Measurements from ENCODE around the gene SSRP1. TPM values are rescaled to one million over a fixed set of nuclear protein-coding genes. Genes with fewer than 3 reads are reported as not detected.

Gene SSRP1
- polyA plus RNA-seq, 3 donors from 2014 or later, result 24.6 to 41.6 (median 25.6) TPM

DNA sequence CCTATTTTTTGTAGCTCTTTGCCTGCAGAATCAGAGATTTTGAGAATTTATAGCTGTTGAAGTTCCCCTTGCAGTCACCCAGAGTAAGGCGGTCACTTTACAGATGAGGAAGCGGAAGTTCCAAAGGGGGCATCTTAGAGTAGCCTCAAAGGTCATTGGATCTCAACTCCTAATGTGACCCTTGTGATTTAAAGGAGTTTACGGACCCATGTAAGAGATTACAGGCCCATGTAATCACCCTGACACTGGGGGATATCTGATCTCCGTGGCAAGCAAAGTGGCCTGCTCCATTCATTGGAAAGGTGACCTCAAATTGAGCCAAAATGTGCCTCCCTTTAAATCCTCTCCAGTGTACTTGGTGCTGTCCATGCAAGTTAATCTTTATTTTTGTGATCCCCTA lies 18.2 kb upstream of the SSRP1 start:
- no peak overlapping the region for H3K27ac Mint-ChIP-seq
- peaks cover 6 to 9% of the 10 kb centered on the region in 2 donors for H3K4me1 Mint-ChIP-seq
- H3K27me3 Mint-ChIP-seq (ENCODE audit: low read depth in 3 of 3), result peaks cover 1 to 8% (median 2%) of the 10 kb centered on the region in 3 donors
- DNase-seq, result no peak
- peaks cover 0 to 5% (median 5%) of the 10 kb centered on the region in 3 donors for H3K36me3 Mint-ChIP-seq
- H3K9me3 Mint-ChIP-seq, result no peaks in the 10 kb centered on the region
- H3K4me3 Mint-ChIP-seq, result no peak overlapping the region

DNA sequence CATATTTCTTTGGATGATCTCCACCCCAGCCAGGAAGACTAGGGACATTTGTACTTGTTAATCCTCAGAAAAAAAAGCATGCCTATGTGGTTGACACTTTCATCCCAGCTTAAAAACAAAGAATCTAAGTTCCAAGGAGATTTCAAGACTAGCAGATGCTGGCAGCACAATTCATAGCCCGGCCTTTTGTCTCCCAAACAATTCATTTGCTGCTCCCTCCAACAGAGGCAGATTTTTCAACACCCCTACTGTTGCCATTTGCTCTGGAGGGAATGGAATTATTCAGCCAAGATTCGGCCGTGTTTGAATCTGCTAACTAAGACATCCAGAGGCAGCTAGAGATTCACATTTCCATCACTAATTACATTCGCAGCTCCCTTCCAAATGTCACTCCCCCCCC lies 17.8 kb upstream of the SSRP1 start:
- DNase-seq, result no peak
- H3K9me3 Mint-ChIP-seq, result no peaks in the 10 kb centered on the region
- no peak overlapping the region for H3K27ac Mint-ChIP-seq
- peaks cover 1 to 8% (median 2%) of the 10 kb centered on the region in 3 donors for H3K27me3 Mint-ChIP-seq (ENCODE audit: low read depth in 3 of 3)
- peaks cover 0 to 5% (median 5%) of the 10 kb centered on the region in 3 donors for H3K36me3 Mint-ChIP-seq
- H3K4me3 Mint-ChIP-seq, result no peak overlapping the region
- H3K4me1 Mint-ChIP-seq, result peaks cover 6 to 9% of the 10 kb centered on the region in 2 donors

DNA sequence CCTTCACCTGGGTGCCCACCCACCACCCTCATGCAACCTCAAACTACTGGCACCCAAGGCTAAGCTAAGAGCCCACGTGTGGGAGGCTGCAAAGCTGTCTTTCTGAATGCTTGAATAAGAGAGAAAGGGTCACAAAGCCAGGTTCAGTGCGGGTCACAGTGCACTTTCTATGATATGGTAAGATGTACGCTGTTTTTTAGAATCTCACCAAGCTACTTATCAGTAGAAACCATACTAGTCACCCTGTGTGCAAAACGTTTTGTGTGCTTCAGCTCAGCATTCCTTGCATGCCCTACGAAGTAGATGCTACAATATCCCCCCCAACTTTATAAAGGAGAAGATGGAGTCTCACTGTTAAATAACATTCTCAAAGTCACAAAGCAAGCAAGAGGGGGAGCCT lies 17.3 kb upstream of the SSRP1 start:
- no peak overlapping the region for H3K27ac Mint-ChIP-seq
- peaks cover 6 to 9% of the 10 kb centered on the region in 2 donors for H3K4me1 Mint-ChIP-seq
- H3K9me3 Mint-ChIP-seq, result no peaks in the 10 kb centered on the region
- no peak for DNase-seq
- H3K4me3 Mint-ChIP-seq, result no peak overlapping the region
- H3K36me3 Mint-ChIP-seq, result peaks cover 0 to 5% (median 5%) of the 10 kb centered on the region in 3 donors
- peaks cover 1 to 8% (median 2%) of the 10 kb centered on the region in 3 donors for H3K27me3 Mint-ChIP-seq (ENCODE audit: low read depth in 3 of 3)

DNA sequence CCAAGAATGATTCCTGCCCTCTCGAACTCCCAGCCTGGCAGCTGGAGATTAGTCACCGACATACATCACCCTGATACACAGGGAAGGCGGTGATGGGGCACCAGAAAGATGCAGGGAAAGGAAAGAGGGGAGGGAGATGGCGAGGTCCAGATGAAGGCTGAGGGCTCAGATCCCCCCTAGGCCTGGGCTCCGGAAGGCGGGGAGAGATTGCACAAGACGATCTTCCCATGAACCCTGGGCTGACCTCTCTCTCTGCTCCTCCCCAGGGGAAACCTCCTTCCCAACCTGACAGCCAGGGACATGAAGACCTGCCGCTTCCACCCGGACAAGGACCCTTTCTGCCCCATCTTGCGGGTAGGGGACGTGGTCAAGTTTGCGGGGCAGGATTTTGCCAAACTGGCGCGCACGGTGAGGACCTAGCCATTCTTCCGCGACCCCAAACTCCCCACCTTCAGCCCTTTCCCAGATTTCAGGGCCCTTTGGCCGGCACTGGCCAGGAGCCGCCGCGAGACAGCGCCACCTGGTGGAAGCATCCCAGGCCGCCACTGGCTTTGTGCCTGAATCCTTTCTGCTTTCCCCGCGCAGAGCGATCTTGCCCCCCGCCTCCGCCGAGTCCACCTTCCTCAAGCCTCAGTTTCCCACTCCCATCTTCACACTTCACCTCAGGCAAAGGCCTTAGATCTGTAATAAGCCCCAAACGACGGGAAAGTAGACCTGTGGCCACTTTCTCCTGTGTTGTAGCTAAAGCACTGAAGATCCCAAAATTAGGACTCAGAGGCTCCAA lies 14.0 kb upstream of the SSRP1 start:
- no peaks in the 10 kb centered on the region for H3K9me3 Mint-ChIP-seq
- peak overlapping the region in 1 of 5 donors; percentile 20 for H3K4me3 Mint-ChIP-seq
- H3K36me3 Mint-ChIP-seq, result peaks cover 0 to 5% (median 4%) of the 10 kb centered on the region in 3 donors
- no peak overlapping the region for H3K27ac Mint-ChIP-seq
- DNase-seq, result peak; percentile 48 to 59 (median 51)
- peaks cover 0 to 4% (median 4%) of the 10 kb centered on the region in 3 donors for H3K27me3 Mint-ChIP-seq (ENCODE audit: low read depth in 3 of 3)
- H3K4me1 Mint-ChIP-seq, result peaks cover 4 to 5% of the 10 kb centered on the region in 2 donors

DNA sequence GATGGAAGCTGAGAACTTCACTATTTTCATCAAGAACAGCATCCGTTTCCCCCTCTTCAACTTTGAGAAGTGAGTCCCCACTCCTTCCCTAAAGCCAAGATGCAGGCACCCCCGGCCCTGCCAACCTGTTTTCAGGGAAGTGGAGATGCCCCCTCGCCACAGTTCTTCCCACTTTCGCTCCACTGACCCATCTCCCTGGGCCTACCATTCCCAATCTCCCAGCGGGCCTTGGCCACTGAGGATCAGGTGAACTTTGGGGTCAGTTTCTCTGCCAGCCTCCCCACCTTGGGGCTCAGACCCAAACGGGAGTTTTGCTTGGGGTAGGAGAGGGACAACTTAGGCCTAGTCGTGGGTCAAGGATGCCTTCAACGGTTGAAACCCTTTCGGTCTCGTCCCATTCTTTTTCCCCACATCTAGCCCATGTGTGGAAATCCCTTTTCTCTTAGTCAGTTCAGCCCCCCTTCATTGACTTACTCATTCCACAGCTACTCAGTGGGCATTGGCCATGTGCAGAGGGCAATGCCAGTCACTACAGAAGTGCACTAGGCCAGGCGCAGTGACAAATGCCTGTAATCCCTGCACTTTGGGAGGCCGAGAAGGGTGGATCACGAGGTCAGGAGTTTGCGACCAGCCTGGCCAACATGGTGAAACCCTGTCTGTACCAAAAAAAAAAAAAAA lies 13.1 kb upstream of the SSRP1 start:
- DNase-seq, result no peak
- Mint-ChIP-seq H3K27ac (no peak overlapping the region), H3K9me3 (no peaks in the 10 kb centered on the region), H3K4me3 (no peak overlapping the region), H3K36me3 (peaks cover 0 to 5% (median 0%) of the 10 kb centered on the region in 3 donors), H3K27me3 (ENCODE audit: low read depth in 3 of 3) (peaks cover 0 to 4% (median 3%) of the 10 kb centered on the region in 3 donors), H3K4me1 (peaks cover 0 to 3% of the 10 kb centered on the region in 2 donors)

DNA sequence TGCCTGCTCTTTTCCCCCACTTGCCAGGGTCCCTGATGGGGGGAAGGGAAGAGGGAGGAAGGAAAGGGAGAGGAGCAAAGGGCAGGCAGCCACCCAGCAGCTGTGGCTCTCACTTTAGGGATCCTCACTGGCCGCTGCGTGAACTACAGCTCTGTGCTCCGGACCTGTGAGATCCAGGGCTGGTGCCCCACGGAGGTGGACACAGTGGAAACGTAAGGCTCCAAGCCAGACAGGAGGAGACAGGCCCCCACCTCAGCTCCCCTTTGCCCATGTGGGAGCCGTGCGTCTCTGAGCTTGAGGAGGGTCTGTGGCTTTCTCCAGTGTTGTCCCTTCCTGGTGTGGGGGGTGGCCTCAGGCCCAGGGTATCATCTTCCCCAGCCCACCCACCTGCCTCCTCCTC lies 12.4 kb upstream of the SSRP1 start:
- Mint-ChIP-seq H3K27me3 (ENCODE audit: low read depth in 3 of 3) (peaks cover 0 to 4% (median 3%) of the 10 kb centered on the region in 3 donors), H3K4me3 (no peak overlapping the region), H3K27ac (no peak overlapping the region), H3K9me3 (no peaks in the 10 kb centered on the region), H3K36me3 (peaks cover 0 to 5% (median 0%) of the 10 kb centered on the region in 3 donors), H3K4me1 (peaks cover 0 to 3% of the 10 kb centered on the region in 2 donors)
- DNase-seq, result no peak

DNA sequence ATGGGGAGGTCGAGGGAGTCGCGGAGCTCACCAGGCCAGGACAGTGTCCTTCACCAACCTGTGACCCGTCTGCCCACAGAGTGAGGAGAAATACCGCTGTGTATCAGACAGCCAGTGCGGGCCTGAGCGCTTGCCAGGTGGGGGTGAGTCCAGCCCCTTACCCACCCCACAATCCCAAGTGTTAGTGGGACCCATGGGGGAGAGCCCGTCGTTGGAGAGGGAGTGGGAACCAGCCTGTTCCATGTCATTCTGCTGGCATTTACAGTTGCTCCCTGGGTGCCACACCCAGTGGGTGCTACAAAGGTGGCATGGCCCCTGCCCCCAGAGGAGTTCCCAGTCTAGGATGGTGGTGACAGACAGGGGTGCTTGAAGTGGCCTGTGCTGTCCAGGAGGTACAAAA lies 11.6 kb upstream of the SSRP1 start:
- H3K4me3 Mint-ChIP-seq, result no peak overlapping the region
- H3K27ac Mint-ChIP-seq, result no peak overlapping the region
- no peaks in the 10 kb centered on the region for H3K9me3 Mint-ChIP-seq
- H3K4me1 Mint-ChIP-seq, result peaks cover 0 to 3% of the 10 kb centered on the region in 2 donors
- DNase-seq, result no peak
- peaks cover 0 to 5% (median 0%) of the 10 kb centered on the region in 3 donors for H3K36me3 Mint-ChIP-seq
- H3K27me3 Mint-ChIP-seq (ENCODE audit: low read depth in 3 of 3), result peaks cover 0 to 3% (median 2%) of the 10 kb centered on the region in 3 donors

DNA sequence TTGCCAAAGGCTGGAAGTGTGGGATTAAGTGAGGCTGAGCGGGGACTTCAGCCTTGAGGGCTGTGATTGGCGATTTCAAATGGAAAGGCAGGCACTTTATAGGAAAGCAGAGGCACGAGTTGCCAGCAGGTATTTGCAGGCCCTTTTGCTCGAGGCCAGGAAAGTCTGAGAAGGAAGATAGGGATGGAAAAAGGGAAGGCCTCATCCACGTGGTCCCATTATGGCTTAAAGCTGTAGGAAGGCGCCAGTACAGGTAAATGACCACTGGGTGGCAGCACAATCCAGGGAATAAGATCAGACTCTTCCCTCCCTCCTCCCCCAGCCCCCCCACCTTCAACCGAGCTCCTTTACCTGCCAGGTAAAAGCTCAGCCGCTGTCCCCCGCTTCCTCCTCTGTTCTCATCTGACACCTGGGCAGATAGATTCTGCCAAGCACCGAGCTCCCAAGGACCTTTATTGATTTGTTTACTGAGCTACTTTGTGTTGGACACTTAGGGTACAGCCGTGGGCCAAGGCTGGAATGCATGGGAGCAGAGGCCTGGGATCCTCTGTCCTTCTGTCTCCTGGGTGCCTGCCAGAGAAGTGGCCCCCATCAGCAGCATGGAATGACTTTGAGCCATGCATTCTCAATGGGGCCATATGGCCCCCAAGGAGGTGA lies 10.0 kb upstream of the SSRP1 start:
- H3K4me3 Mint-ChIP-seq, result no peak overlapping the region
- no peaks in the 10 kb centered on the region for H3K9me3 Mint-ChIP-seq
- no peaks in the 10 kb centered on the region for H3K36me3 Mint-ChIP-seq
- peaks cover 10 to 13% of the 10 kb centered on the region in 2 donors for H3K4me1 Mint-ChIP-seq
- peaks cover 0 to 5% (median 2%) of the 10 kb centered on the region in 3 donors for H3K27me3 Mint-ChIP-seq (ENCODE audit: low read depth in 3 of 3)
- H3K27ac Mint-ChIP-seq, result no peak overlapping the region
- DNase-seq, result peak; percentile 52 to 59 (median 57)

DNA sequence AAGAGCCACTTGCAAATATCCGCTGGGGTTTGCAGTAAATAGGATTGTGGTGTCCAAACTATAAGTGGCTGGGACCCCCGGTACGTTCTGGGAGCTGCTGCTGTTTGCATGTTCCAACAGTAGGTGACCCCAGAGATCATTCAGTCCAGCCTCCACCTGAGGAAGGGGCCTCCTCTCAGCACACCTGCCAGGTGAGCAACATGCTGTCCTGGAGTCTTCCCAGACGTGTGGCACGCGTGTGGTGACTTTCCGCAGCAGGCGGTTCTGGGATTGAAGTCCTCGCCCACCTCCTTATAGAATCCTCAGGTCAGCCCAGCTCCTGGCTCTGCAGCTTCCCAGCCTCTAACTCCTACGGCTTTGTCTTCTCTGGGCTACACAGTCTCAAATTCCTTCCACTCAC lies 9.1 kb upstream of the SSRP1 start:
- peaks cover 12 to 22% of the 10 kb centered on the region in 2 donors for H3K4me1 Mint-ChIP-seq
- H3K27ac Mint-ChIP-seq, result no peak overlapping the region
- H3K4me3 Mint-ChIP-seq, result no peak overlapping the region
- H3K9me3 Mint-ChIP-seq, result no peaks in the 10 kb centered on the region
- H3K36me3 Mint-ChIP-seq, result no peaks in the 10 kb centered on the region
- peaks cover 0 to 8% (median 2%) of the 10 kb centered on the region in 3 donors for H3K27me3 Mint-ChIP-seq (ENCODE audit: low read depth in 3 of 3)
- DNase-seq, result no peak

DNA sequence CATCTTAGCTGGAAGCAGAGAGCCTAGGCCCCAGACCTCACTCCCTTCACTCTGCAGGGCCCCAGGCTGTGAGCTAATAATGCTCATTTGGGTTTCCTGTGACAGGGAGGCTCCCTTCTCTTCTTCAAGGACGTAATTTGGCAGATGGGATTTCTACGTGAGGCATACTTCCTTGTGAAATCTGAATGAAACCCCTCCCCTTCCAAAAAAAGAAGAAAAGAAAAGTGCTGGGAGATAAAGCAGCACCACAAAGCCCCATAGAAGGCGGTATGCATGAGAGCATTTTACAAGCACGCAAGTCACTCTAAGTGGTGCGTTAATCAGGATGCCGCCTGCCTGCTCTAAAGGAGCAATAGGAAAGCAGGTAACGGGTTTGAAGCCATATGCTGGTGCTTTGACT lies 8.1 kb upstream of the SSRP1 start:
- Mint-ChIP-seq H3K4me1 (peaks cover 12 to 24% of the 10 kb centered on the region in 2 donors), H3K36me3 (no peaks in the 10 kb centered on the region), H3K9me3 (no peaks in the 10 kb centered on the region), H3K27me3 (ENCODE audit: low read depth in 3 of 3) (peaks cover 0 to 12% (median 2%) of the 10 kb centered on the region in 3 donors), H3K4me3 (no peak overlapping the region), H3K27ac (no peak overlapping the region)
- DNase-seq, result no peak

DNA sequence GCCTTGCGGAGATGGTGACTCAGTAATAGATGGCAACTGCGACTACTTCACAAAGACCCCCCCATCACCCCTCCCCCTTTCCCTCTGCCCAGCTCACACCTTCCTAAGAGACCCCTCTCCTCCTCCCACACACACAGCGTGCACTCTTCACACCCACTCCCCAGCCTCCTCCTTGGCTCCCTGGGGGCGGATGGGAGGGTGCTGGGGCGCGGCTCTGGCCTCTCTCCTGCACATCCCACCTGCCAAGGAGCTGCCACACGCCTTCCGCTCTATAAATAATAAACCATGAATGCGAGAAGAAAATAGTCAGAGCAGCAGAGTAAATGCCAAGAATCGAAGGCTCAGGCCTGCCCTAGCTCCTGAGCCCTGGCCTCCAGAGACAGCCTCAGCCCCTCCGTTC lies 7.0 kb upstream of the SSRP1 start:
- Mint-ChIP-seq H3K27ac (no peak overlapping the region), H3K4me3 (no peak overlapping the region), H3K4me1 (peaks cover 12 to 24% of the 10 kb centered on the region in 2 donors), H3K36me3 (no peaks in the 10 kb centered on the region), H3K27me3 (ENCODE audit: low read depth in 3 of 3) (peaks cover 0 to 11% (median 2%) of the 10 kb centered on the region in 3 donors), H3K9me3 (no peaks in the 10 kb centered on the region)
- DNase-seq, result no peak

DNA sequence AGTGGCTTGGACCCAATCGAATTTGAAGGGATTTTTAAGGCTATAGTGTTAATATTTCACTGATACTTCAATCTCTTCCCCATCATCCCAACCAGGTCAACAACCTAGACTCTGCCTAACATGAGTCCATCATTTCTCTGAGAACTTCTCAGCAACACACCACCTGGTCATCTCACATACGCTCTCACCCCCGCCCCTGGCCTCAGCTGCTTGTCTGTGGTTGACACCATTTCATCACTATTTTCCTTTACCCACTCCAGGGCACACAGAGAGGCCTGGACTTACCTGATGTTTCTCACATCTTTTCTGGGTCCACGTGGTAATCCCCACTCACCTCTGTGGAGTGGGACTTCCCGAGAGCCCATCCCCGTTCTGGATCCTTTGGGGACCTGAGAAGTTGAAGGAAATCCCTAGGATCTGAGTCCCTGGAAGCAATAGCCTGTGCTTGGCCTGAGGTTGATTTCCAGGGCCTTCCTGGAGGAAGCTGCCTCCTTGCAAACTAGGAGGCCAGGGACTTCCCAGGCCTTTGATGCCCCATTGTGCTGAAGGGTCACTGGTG lies 5.6 kb upstream of the SSRP1 start:
- H3K36me3 Mint-ChIP-seq, result no peaks in the 10 kb centered on the region
- peak overlapping the region in 2 of 6 donors; percentile 3 to 51 for H3K27ac Mint-ChIP-seq
- no peak for DNase-seq

DNA sequence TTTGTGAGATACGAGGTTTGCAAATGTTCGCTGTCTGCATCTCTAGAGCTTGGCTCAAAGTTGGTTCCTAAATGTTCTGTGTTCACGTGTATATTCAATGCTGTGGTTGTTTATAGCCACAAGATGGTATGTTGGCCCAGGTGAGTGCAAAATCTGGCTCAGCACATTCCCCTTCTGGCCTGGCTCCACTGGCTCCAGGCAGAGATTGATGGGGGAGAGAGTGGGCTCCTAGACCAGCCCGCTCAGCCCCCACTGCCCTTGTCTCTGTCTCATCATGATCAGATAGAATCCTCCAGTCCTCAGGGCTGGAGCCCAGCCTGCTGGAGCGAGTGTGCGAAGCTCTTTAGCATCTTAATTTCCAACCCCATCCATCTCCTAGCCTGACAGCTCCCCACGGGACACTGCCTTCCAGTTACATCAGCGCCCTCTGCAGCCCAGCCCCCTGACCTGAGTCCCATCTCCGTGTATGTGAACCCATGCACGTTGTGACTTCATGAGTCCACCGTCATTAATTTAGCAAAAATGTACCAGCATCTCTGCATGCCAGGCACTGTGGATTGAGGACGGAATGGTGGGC lies 4.4 kb upstream of the SSRP1 start:
- H3K4me3 Mint-ChIP-seq, result no peak overlapping the region
- H3K27ac Mint-ChIP-seq, result peak overlapping the region in 2 of 6 donors; percentile 3 to 74
- no peaks in the 10 kb centered on the region for H3K36me3 Mint-ChIP-seq
- peaks cover 0 to 16% (median 5%) of the 10 kb centered on the region in 3 donors for H3K27me3 Mint-ChIP-seq (ENCODE audit: low read depth in 3 of 3)
- peaks cover 25 to 38% of the 10 kb centered on the region in 2 donors for H3K4me1 Mint-ChIP-seq
- no peak for DNase-seq
- no peaks in the 10 kb centered on the region for H3K9me3 Mint-ChIP-seq

More for the DNA sequence above, 5.6 kb upstream of the SSRP1 start:
- peaks cover 17 to 29% of the 10 kb centered on the region in 2 donors for H3K4me1 Mint-ChIP-seq
- peak overlapping the region in 1 of 5 donors; percentile 24 for H3K4me3 Mint-ChIP-seq
- peaks cover 0 to 10% (median under 1%) of the 10 kb centered on the region in 3 donors for H3K27me3 Mint-ChIP-seq (ENCODE audit: low read depth in 3 of 3)
- no peaks in the 10 kb centered on the region for H3K9me3 Mint-ChIP-seq

Data from immature natural killer cell (primary cell).